Activated CD4-positive, alpha-beta T cell treated with anti-CD3 and anti-CD28 coated beads for 36 hours (primary cell): ENCODE data around the gene WNT8B. TPM values are rescaled to one million over a fixed set of nuclear protein-coding genes. Genes with fewer than 3 reads are reported as not detected.
A peak's percentile ranks its signal among the peaks of the same experiment; 100 is the strongest.

Experiments
- ATAC-seq: fragments of 200-7000 bp; cut with Tn5 transposase; one replicate; pipeline ENCODE4 v1.10.0; 2021; ENCODE audit warnings: mild to moderate bottlenecking, moderate library complexity
- CTCF ChIA-PET: fragments of 350-600 bp; sonication (Branson Sonifier 250); formaldehyde crosslinking; loops from one replicate; lab custom pipeline; 2021; ENCODE audit warnings: antibody characterized with exemption; lab: Charles Lee
- POLR2A ChIA-PET: fragments of 350-600 bp; sonication (Branson Sonifier 250); formaldehyde crosslinking; loops from one replicate; lab custom pipeline; 2021; ENCODE audit warnings: antibody characterized with exemption, inconsistent platforms; lab: Charles Lee
- DNase-seq: peaks from one replicate; pipeline ENCODE4 v3.0.0-alpha.2; 2020
- H3K27ac Mint-ChIP-seq: one replicate; pipeline ENCODE4 v1.8.0; 2021; ENCODE audit warnings: mixed read lengths
- H3K27me3 Mint-ChIP-seq: one replicate; pipeline ENCODE4 v1.8.0; 2021; ENCODE audit warnings: mixed read lengths
- H3K36me3 Mint-ChIP-seq: one replicate; pipeline ENCODE4 v1.8.0; 2021; ENCODE audit warnings: low read depth, mixed read lengths
- H3K4me1 Mint-ChIP-seq: one replicate; pipeline ENCODE4 v1.8.0; 2021; ENCODE audit warnings: mixed read lengths
- H3K4me3 Mint-ChIP-seq: one replicate; pipeline ENCODE4 v1.8.0; 2021; ENCODE audit warnings: mild to moderate bottlenecking, moderate library complexity, mixed read lengths
- H3K9me3 Mint-ChIP-seq: one replicate; pipeline ENCODE4 v1.8.0; 2021; ENCODE audit warnings: low read depth, mixed read lengths
- intact Hi-C, 2 experiments: fragments of 100-400 bp; cut with DNase I in 1 of 2; cut with micrococcal nuclease in 1 of 2; formaldehyde crosslinking; loops; one replicate each; pipeline versions ENCODE4 v1.14.2 to v1.15.1; 2022 to 2024; cut with DNase I, micrococcal nuclease
- total RNA-seq, 2 experiments: library from RNA; stranded (reverse); gene quantifications; one replicate each; pipeline ENCODE4 v1.2.3, GENCODE V29; 2021

The WNT8B gene
- total RNA-seq, 2 experiments from 2014 or later = 0.40 to 0.43 TPM

- POLR2A ChIA-PET = interaction anchor here (0.6 to 0.9 kb wide), 3 partner anchors 10 to 148 kb away, joined by 3 to 4 read pairs (median 4); no protein-coding TSS in a partner anchor
- DNase-seq (peak; percentile 82), ATAC-seq (peak; percentile 76)
- Mint-ChIP-seq H3K36me3 (peaks cover 25% of the 10 kb centered on the region), H3K9me3 (no peaks in the 10 kb centered on the region), H3K4me3 (no peak overlapping the region), H3K27ac (peak overlapping the region; percentile 47), H3K27me3 (no peaks in the 10 kb centered on the region), H3K4me1 (peaks cover 13% of the 10 kb centered on the region)
- intact Hi-C loops = loop anchor here (1.0 kb wide), 4 partner anchors 10 to 180 kb away; no protein-coding TSS in a partner anchor
- CTCF ChIA-PET = interaction anchor here (0.6 to 6.4 kb wide), 36 partner anchors 10 to 979 kb away, joined by 3 to 96 read pairs (median 5); partner anchors contain the start of genes HIF1AN, NDUFB8 and SCD
Measured at GRCh38 chr10:100518761-100519241, 56.0 kb downstream of the WNT8B start.

DNA sequence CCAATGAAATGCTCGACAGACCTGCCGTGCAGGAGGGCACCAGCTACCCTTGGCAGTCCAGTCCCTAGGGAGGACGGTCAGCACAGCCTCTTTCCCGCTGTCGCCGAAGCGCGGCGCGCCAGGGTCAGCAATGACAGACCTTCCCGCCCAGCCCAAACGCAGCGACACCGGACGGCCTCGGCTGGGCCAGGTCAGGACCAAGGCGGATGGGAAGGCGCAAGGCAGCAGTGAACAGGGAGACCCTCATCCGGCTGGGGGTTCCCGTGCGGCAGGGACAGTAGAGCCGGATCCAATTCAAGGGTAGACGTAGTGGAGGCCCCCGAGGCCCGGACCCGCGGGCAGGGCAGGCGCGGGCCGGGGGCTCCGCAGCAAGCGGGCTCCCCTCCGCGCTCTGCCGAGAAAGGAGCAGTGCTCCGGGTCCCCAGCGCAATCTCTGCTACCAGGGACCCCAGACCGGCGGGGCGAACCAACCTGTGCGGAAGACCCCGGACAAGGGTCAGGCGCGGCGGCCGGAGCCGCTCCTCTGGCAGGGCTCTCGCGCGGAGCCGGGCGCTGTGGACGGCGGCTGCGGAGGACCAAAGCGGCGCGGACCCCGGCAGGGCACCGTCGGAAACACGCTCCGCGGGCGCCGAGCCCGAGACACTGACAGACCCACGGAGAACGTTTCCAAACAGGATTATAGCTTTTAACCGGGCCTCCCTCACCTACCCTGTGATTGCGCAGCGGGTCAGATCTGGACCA, 56.7 kb downstream of the WNT8B start, which contains the start of gene SEC31B:
Gene SEC31B, minus strand, starts transcription at position 551 of the 741 bp plus-strand sequence. CDS start 2,909 bp downstream, outside the sequence.
- Mint-ChIP-seq H3K27me3 (no peaks in the 10 kb centered on the region), H3K9me3 (no peaks in the 10 kb centered on the region), H3K4me3 (no peak within 1 kb of the TSS), H3K36me3 (peaks cover 30% of the 10 kb centered on the region), H3K4me1 (peaks cover 13% of the 10 kb centered on the region), H3K27ac (peak within 1 kb of the TSS; percentile 47)
- ChIA-PET CTCF (interaction anchor here (0.6 to 9.6 kb wide), 30 partner anchors 9 to 978 kb away, joined by 3 to 96 read pairs (median 6); partner anchors contain the start of genes HIF1AN, NDUFB8 and SCD), POLR2A (interaction anchor here (0.6 to 0.9 kb wide), 3 partner anchors 11 to 522 kb away, joined by 3 to 4 read pairs (median 3); no protein-coding TSS in a partner anchor)
- DNase-seq = no peak
- peak; percentile 20 for ATAC-seq
- intact Hi-C loops = no loop called here

- H3K27ac Mint-ChIP-seq = peak overlapping the region; percentile 25
- no peak overlapping the region for H3K4me3 Mint-ChIP-seq
- H3K4me1 Mint-ChIP-seq = peaks cover 13% of the 10 kb centered on the region
- DNase-seq (no peak), ATAC-seq (no peak)
- intact Hi-C loops = no loop called here
- ChIA-PET CTCF (interaction anchor here (0.6 to 9.6 kb wide), 5 partner anchors 9 to 87 kb away, joined by 3 to 96 read pairs (median 7); partner anchors contain the start of gene NDUFB8), POLR2A (no interaction called here)
- H3K9me3 Mint-ChIP-seq = no peaks in the 10 kb centered on the region
- H3K36me3 Mint-ChIP-seq = peaks cover 37% of the 10 kb centered on the region
- no peaks in the 10 kb centered on the region for H3K27me3 Mint-ChIP-seq
Measured at GRCh38 chr10:100520811-100521210, 58.0 kb downstream of the WNT8B start.

GRCh38 chr10:100522107-100522801, 59.4 kb downstream of the WNT8B start:
- DNase-seq (no peak), ATAC-seq (no peak)
- ChIA-PET POLR2A (interaction anchor here (0.6 kb wide), 1 partner anchor 151 kb away, joined by 14 read pairs; no protein-coding TSS in a partner anchor), CTCF (interaction anchor here (1.6 to 9.6 kb wide), 5 partner anchors 12 to 89 kb away, joined by 3 to 96 read pairs (median 7); no protein-coding TSS in a partner anchor)
- Mint-ChIP-seq H3K27me3 (no peaks in the 10 kb centered on the region), H3K36me3 (peaks cover 42% of the 10 kb centered on the region), H3K4me1 (peaks cover 24% of the 10 kb centered on the region), H3K9me3 (no peaks in the 10 kb centered on the region), H3K4me3 (no peak overlapping the region), H3K27ac (peak overlapping the region; percentile 27)
- intact Hi-C loops = no loop called here

DNA sequence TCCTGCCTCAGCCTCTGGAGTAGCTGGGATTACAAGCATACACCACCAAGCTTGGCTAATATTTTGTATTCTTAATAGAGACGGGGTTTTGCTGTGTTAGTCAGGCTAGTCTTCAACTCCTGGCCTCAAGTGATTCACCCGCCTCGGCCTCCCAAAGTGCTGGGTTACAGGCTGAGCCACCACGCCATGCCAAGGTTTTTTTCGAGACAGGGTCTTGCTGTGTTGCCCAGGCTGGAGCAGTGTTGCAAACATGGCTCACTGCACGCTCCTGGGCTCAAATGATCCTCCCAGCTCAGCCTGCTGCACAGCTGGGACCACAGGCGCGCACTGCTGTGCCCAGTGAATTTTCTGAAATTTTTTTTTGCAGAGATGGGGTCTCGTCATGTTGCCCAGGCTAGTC, 60.1 kb downstream of the WNT8B start:
- POLR2A ChIA-PET = interaction anchor here (0.6 kb wide), 1 partner anchor 22 kb away, joined by 3 read pairs; no protein-coding TSS in a partner anchor
- H3K27ac Mint-ChIP-seq = no peak overlapping the region
- CTCF ChIA-PET = interaction anchor here (0.6 to 9.6 kb wide), 7 partner anchors 12 to 152 kb away, joined by 3 to 96 read pairs (median 3); partner anchors contain the start of gene HIF1AN

GRCh38 chr10:100524206-100524605, 61.4 kb downstream of the WNT8B start:
- intact Hi-C loops = no loop called here
- peaks cover 60% of the 10 kb centered on the region for H3K36me3 Mint-ChIP-seq
- POLR2A ChIA-PET = no interaction called here
- DNase-seq (no peak), ATAC-seq (no peak)
- CTCF ChIA-PET = interaction anchor here (0.7 to 9.6 kb wide), 5 partner anchors 14 to 184 kb away, joined by 3 to 91 read pairs (median 3); no protein-coding TSS in a partner anchor
- H3K9me3 Mint-ChIP-seq = no peaks in the 10 kb centered on the region
- H3K27me3 Mint-ChIP-seq = no peaks in the 10 kb centered on the region
- no peak overlapping the region for H3K27ac Mint-ChIP-seq
- peaks cover 25% of the 10 kb centered on the region for H3K4me1 Mint-ChIP-seq
- no peak overlapping the region for H3K4me3 Mint-ChIP-seq

More for the DNA sequence above, 60.1 kb downstream of the WNT8B start:
- H3K4me1 Mint-ChIP-seq = peaks cover 27% of the 10 kb centered on the region
- H3K9me3 Mint-ChIP-seq = no peaks in the 10 kb centered on the region
- intact Hi-C loops = no loop called here
- no peaks in the 10 kb centered on the region for H3K27me3 Mint-ChIP-seq
- DNase-seq (no peak), ATAC-seq (no peak)
- H3K4me3 Mint-ChIP-seq = no peak overlapping the region
- peaks cover 47% of the 10 kb centered on the region for H3K36me3 Mint-ChIP-seq

- no peaks in the 10 kb centered on the region for H3K9me3 Mint-ChIP-seq
- H3K36me3 Mint-ChIP-seq = peaks cover 61% of the 10 kb centered on the region
- CTCF ChIA-PET = interaction anchor here (0.7 to 9.6 kb wide), 6 partner anchors 14 to 185 kb away, joined by 3 to 91 read pairs (median 3); no protein-coding TSS in a partner anchor
- H3K4me3 Mint-ChIP-seq = no peak overlapping the region
- DNase-seq (no peak), ATAC-seq (no peak)
- no peaks in the 10 kb centered on the region for H3K27me3 Mint-ChIP-seq
- POLR2A ChIA-PET = interaction anchor here (0.6 kb wide), 1 partner anchor 15 kb away, joined by 4 read pairs; no protein-coding TSS in a partner anchor
- H3K27ac Mint-ChIP-seq = peak overlapping the region; percentile 24
- H3K4me1 Mint-ChIP-seq = peaks cover 24% of the 10 kb centered on the region
- intact Hi-C loops = loop anchor here in 1 of 2 experiments (5.0 kb wide), 1 partner anchor 152 kb away; no protein-coding TSS in a partner anchor
Measured at GRCh38 chr10:100524638-100525037, 61.8 kb downstream of the WNT8B start.

- POLR2A ChIA-PET = interaction anchor here (0.5 to 2.3 kb wide), 4 partner anchors 7 to 131 kb away, joined by 3 to 10 read pairs (median 6); partner anchors contain the start of gene HIF1AN
- DNase-seq (peak; percentile 46), ATAC-seq (peak; percentile 63)
- peaks cover 37% of the 10 kb centered on the region for H3K4me1 Mint-ChIP-seq
- H3K9me3 Mint-ChIP-seq = no peaks in the 10 kb centered on the region
- peaks cover 56% of the 10 kb centered on the region for H3K36me3 Mint-ChIP-seq
- peak overlapping the region; percentile 99 for H3K27ac Mint-ChIP-seq
- CTCF ChIA-PET = interaction anchor here (0.7 to 9.6 kb wide), 8 partner anchors 10 to 95 kb away, joined by 3 to 91 read pairs (median 6); no protein-coding TSS in a partner anchor
- H3K27me3 Mint-ChIP-seq = no peaks in the 10 kb centered on the region
- H3K4me3 Mint-ChIP-seq = peak overlapping the region; percentile 88
- intact Hi-C loops = loop anchor here (1.0 to 5.0 kb wide), 3 partner anchors 18 to 182 kb away; partner anchors contain the start of gene SCD (in 1 of the 2)
Measured at GRCh38 chr10:100528123-100528886, 65.5 kb downstream of the WNT8B start.

DNA sequence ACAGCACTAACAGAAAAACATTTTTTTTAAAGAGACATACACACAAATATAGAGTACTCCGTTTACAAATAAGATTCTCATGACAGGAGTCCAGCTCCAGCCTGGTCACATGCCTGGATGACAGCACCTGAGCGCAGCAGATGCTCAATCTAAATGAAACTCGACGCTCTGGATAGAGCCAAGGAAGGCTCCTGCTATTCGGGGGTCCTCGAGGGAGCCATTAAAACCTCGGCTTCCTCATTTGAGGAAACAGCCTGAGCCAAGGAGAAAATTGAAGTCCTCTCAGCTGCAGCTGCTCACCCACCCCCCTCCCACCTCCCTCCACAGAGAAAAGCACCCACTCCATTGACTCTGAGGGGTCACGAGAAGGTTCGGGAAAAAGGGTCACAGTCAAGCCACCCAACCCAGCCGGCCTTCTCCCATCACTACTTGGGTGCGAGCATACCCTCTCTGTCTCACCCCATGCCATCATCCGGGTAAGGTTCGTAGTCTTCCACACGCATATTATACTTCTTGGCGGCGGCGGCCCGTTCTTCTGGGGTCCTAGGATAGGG, 66.2 kb downstream of the WNT8B start:
- Mint-ChIP-seq H3K36me3 (peaks cover 49% of the 10 kb centered on the region), H3K9me3 (no peaks in the 10 kb centered on the region), H3K4me1 (peaks cover 37% of the 10 kb centered on the region), H3K27ac (peak overlapping the region; percentile 99), H3K27me3 (no peaks in the 10 kb centered on the region), H3K4me3 (peak overlapping the region; percentile 88)
- ATAC-seq = peak; percentile 4
- ChIA-PET CTCF (interaction anchor here (0.7 to 9.6 kb wide), 6 partner anchors 11 to 49 kb away, joined by 3 to 91 read pairs (median 15); no protein-coding TSS in a partner anchor), POLR2A (interaction anchor here (0.5 to 2.2 kb wide), 4 partner anchors 9 to 131 kb away, joined by 3 to 6 read pairs (median 4); no protein-coding TSS in a partner anchor)
- intact Hi-C loops = loop anchor here (1.0 to 5.0 kb wide), 5 partner anchors 18 to 182 kb away; partner anchors contain the start of gene SCD (in 1 of the 2)
- peak; percentile 20 for DNase-seq
